GM12878 (cell line): Measurements from ENCODE around the gene SERPINF2. TPM values are rescaled to one million over a fixed set of nuclear protein-coding genes. Genes with fewer than 3 reads are reported as not detected.

ENCODE experiments used
- ATAC-seq: fragments of 200-7000 bp; cut with Tn5 transposase; 3 replicates; pipeline ENCODE4 v1.9.1; 2020; ENCODE audit warnings: mild to moderate bottlenecking, moderate library complexity
- BruUV-seq: library from RNA; stranded (reverse); fragments of 400-500 nt; replicated peaks from 2 replicates; lab custom pipeline; 2021; lab: Mats Ljungman, UMichigan
- CTCF ChIA-PET: fragments of 300-600 bp; sonication (Branson Sonifier 250); formaldehyde crosslinking; extraction: SDS; loops from one replicate; lab custom pipeline; 2021; ENCODE audit warnings: inconsistent platforms; lab: Yijun Ruan, JAX
- POLR2A ChIA-PET: fragments of 350-600 bp; formaldehyde crosslinking; extraction: SDS; loops from one replicate; lab custom pipeline; 2021; ENCODE audit warnings: inconsistent platforms; lab: Charles Lee
- RAD21 ChIA-PET: fragments of 300-600 bp; sonication (Branson Sonifier 250); formaldehyde crosslinking; loops from one replicate; lab custom pipeline; 2023; ENCODE audit warnings: antibody characterized with exemption; ENCODE audit not compliant: unreplicated experiment; lab: Charles Lee
- SMC1A ChIA-PET: fragments of 300-600 bp; sonication (Branson Sonifier 250); formaldehyde crosslinking; loops from one replicate; lab custom pipeline; 2023; ENCODE audit not compliant: unreplicated experiment, uncharacterized antibody; lab: Charles Lee
- DNase-seq: peaks from one replicate; pipeline ENCODE4 v3.0.0-alpha.2; 2011; ENCODE audit warnings: low read depth, low spot score
- FAIRE-seq: peaks from 3 replicates; lab custom pipeline; 2011; peaks lifted over from hg19 to GRCh38; lab: Jason Lieb, UNC
- H2AFZ ChIP-seq: 2 replicates; pipeline ENCODE4 v1.6.0; 2011; ENCODE audit warnings: low read depth, low read length, control low read depth; ENCODE audit not compliant: control insufficient read depth
- H3K27ac ChIP-seq: 2 replicates; pipeline ENCODE4 v1.5.1; 2011; ENCODE audit warnings: control low read depth; ENCODE audit not compliant: control insufficient read depth, insufficient read depth
- H3K27me3 ChIP-seq, 2 experiments: replicated peaks in 1 of 2; 2 replicates each; pipeline versions ENCODE4 v1.6.0 to v1.6.1; 2011; ENCODE audit warnings: low read length in 1 of 2; ENCODE audit not compliant: control insufficient read depth in 2 of 2, insufficient read depth in 2 of 2
- H3K36me3 ChIP-seq, 2 experiments: 2 replicates each; pipeline ENCODE4 v1.5.1; 2011; ENCODE audit warnings: low read length in 1 of 2; ENCODE audit not compliant: control insufficient read depth in 2 of 2, insufficient read depth in 2 of 2
- H3K4me1 ChIP-seq: 2 replicates; pipeline ENCODE4 v1.6.1; 2011; ENCODE audit warnings: mild to moderate bottlenecking, low read length, moderate library complexity, mixed read lengths; ENCODE audit not compliant: control insufficient read depth, insufficient read depth
- H3K4me2 ChIP-seq: 2 replicates; pipeline ENCODE4 v1.6.0; 2011; ENCODE audit warnings: control low read depth; ENCODE audit not compliant: control insufficient read depth, insufficient read depth
- H3K4me3 ChIP-seq: fragments of 200-600 bp; sonication (generic); 2 replicates; pipeline ENCODE4 v1.5.1; 2016
- H3K79me2 ChIP-seq: 2 replicates; pipeline ENCODE4 v1.6.0; 2011; ENCODE audit warnings: low read length; ENCODE audit not compliant: control insufficient read depth, insufficient read depth
- H3K9ac ChIP-seq: 2 replicates; pipeline ENCODE4 v1.8.0; 2011; ENCODE audit warnings: low read length, control low read depth, mixed read lengths; ENCODE audit not compliant: control insufficient read depth, insufficient read depth
- H3K9me3 ChIP-seq: replicated peaks from 3 replicates; pipeline ENCODE4 v1.5.1; 2011; ENCODE audit warnings: mild to moderate bottlenecking, low read length; ENCODE audit not compliant: control insufficient read depth, insufficient read depth
- H4K20me1 ChIP-seq: 2 replicates; pipeline ENCODE4 v1.6.0; 2011; ENCODE audit not compliant: control insufficient read depth, insufficient read depth
- BACH1 ChIP-seq: fragments of 450-650 bp; IDR thresholded peaks from 2 replicates; pipeline ENCODE4 v1.6.1; 2017; ENCODE audit warnings: mild to moderate bottlenecking, borderline replicate concordance
- BMI1 ChIP-seq: fragments of 450-650 bp; IDR thresholded peaks from 2 replicates; pipeline ENCODE4 v1.6.1; 2016; ENCODE audit warnings: mild to moderate bottlenecking, moderate library complexity, borderline replicate concordance
- CHD1 ChIP-seq: IDR thresholded peaks from 2 replicates; pipeline ENCODE4 v1.6.1; 2012; ENCODE audit warnings: low read depth, low read length, improper control_type of control experiment
- CHD4 ChIP-seq: fragments of 200-600 bp; sonication (generic); IDR thresholded peaks from 2 replicates; pipeline ENCODE4 v1.6.1; 2016; ENCODE audit warnings: mild to moderate bottlenecking
- CTCF ChIP-seq, 3 experiments: IDR thresholded peaks in 2 of 3; conservative IDR thresholded peaks in 1 of 3; 2 replicates each; pipeline ENCODE4 v1.5.1; 2011; ENCODE audit warnings: low read depth in 3 of 3, low read length in 3 of 3, mild to moderate bottlenecking in 3 of 3, control low read depth in 2 of 3, moderate library complexity in 2 of 3, inconsistent platforms in 1 of 3, mixed read lengths in 1 of 3; ENCODE audit not compliant: control insufficient read depth in 2 of 3, insufficient read depth in 1 of 3; ENCODE audit errors: extremely low read depth in 1 of 3
- CUX1 ChIP-seq: IDR thresholded peaks from 2 replicates; pipeline ENCODE4 v1.6.1; 2012; ENCODE audit warnings: improper control_type of control experiment, low read depth, low read length; ENCODE audit not compliant: insufficient replicate concordance
- DPF2 ChIP-seq: fragments of 450-650 bp; IDR thresholded peaks from 2 replicates; pipeline ENCODE4 v1.6.1; 2017; ENCODE audit warnings: mild to moderate bottlenecking
- MYB ChIP-seq: fragments of 150-350 bp; IDR thresholded peaks from 2 replicates; pipeline ENCODE4 v1.6.1; 2014; ENCODE audit warnings: mild to moderate bottlenecking, low read depth, low read length, borderline replicate concordance
- RAD51 ChIP-seq: fragments of 450-650 bp; IDR thresholded peaks from 2 replicates; pipeline ENCODE4 v1.6.1; 2016; ENCODE audit warnings: moderate library complexity, mild to moderate bottlenecking, inconsistent platforms
- SKIL ChIP-seq: fragments of 450-650 bp; IDR thresholded peaks from 2 replicates; pipeline ENCODE4 v1.6.1; 2017; ENCODE audit warnings: mild to moderate bottlenecking, low read depth, inconsistent platforms; ENCODE audit not compliant: poor library complexity, severe bottlenecking
- SMC3 ChIP-seq: IDR thresholded peaks from 2 replicates; pipeline ENCODE4 v1.6.1; 2011; ENCODE audit warnings: low read length, improper control_type of control experiment, borderline replicate concordance
- WGBS: methylation state at CpG from one replicate; pipeline ENCODE4 v1.1.6; 2016; ENCODE audit warnings: low lambda C conversion rate; ENCODE audit not compliant: insufficient replicate concordance, insufficient coverage; ENCODE audit errors: missing lambda C conversion rate; 5-methylcytosine and 5-hydroxymethylcytosine counted together
- in situ Hi-C: fragments of 300-500 bp; cut with MboI; formaldehyde crosslinking; loops from 9 replicates; pipeline ENCODE4 v1.14.3; 2018; ENCODE audit warnings: mixed read lengths
- intact Hi-C: fragments of 100-400 bp; cut with micrococcal nuclease; formaldehyde crosslinking; loops from one replicate; pipeline ENCODE4 v1.14.2; 2022; ENCODE audit not compliant: unreplicated experiment
- polyA plus RNA-seq, 11 experiments: library from polyadenylated mRNA; depleted of rRNA in 4 of 11; unstranded in 6 of 11; stranded (reverse) in 5 of 11; fragments of >200 nt; fragmentation: Nextera tagmentation in 4 of 11; fragmentation: Illumina TruSeq in 1 of 11; extraction: Ambion mirVana in 4 of 11; extraction: Trizol in 1 of 11; gene quantifications; 1 replicate in 1 of 11; 2 replicates in 10 of 11; pipeline versions ENCODE4 v1.2.1 to v1.2.3, GENCODE V29; 2011 to 2016; ENCODE audit warnings: inconsistent platforms in 2 of 11, missing spikeins in 2 of 11, low read depth in 1 of 11
- total RNA-seq, 4 experiments: library from RNA; depleted of rRNA in 3 of 4; stranded (reverse); fragments of >200 nt in 3 of 4; fragmentation: Illumina TruSeq in 1 of 4; extraction: Trizol in 1 of 4; gene quantifications; 2 replicates each; pipeline versions ENCODE4 v1.2.1 to v1.2.3, GENCODE V29; 2013 to 2021

Gene SERPINF2
- total and polyA plus RNA-seq, 10 of the 15 experiments (the other 5 are each of a cell fraction or from before 2014, with no cell fraction given), result 0.04 to 0.21 (median 0.12) TPM; not detected in 6

GRCh38 chr17:1766382-1767135 lies 23.9 kb downstream of the SERPINF2 start:
- Histone ChIP-seq H4K20me1 (no peaks in the 10 kb centered on the region), H3K27me3 (no peaks in the 10 kb centered on the region; a peak in 1 of 4 replicates), H3K9ac (no peak overlapping the region), H3K4me3 (no peak overlapping the region), H3K4me1 (peaks cover 24% of the 10 kb centered on the region), H3K79me2 (no peaks in the 10 kb centered on the region), H3K27ac (no peak overlapping the region), H3K4me2 (no peak overlapping the region), H3K36me3 (no peaks in the 10 kb centered on the region), H3K9me3 (no peaks in the 10 kb centered on the region), H2AFZ (no peak overlapping the region)
- WGBS, result 43% methylated on average over 17 of the region's 21 CpGs
- CTCF ChIA-PET, result interaction anchor here (1.4 kb wide), 1 partner anchor 13 kb away, joined by 4 read pairs; no protein-coding TSS in a partner anchor
- POLR2A ChIA-PET, result no interaction called here
- intact Hi-C loops, result no loop called here
- DNase-seq, result no peak
- no peak for ATAC-seq
- BruUV-seq, result no TSS peak
- SMC1A ChIA-PET, result interaction anchor here (0.6 to 0.9 kb wide), 2 partner anchors 13 to 1530 kb away, joined by 3 to 4 read pairs; no protein-coding TSS in a partner anchor
- RAD21 ChIA-PET, result interaction anchor here (0.7 to 1.2 kb wide), 4 partner anchors 30 to 115 kb away, joined by 3 to 4 read pairs (median 4); no protein-coding TSS in a partner anchor
- no peak for FAIRE-seq
- TF ChIP-seq CHD1 (no peak), CUX1 (no peak), BACH1 (no peak), SKIL (no peak), BMI1 (no peak), CTCF (IDR thresholded peaks at IDR 0.05 in 2 of 3, conservative IDR thresholded peaks at IDR 0.05 in 1 of 3; ENCODE audit: control insufficient read depth in 2 of 3, extremely low read depth in 1 of 3, insufficient read depth in 1 of 3, low read depth in 3 of 3, low read length in 3 of 3) (no peak), SMC3 (no peak), RAD51 (no peak), MYB (no peak), DPF2 (no peak), CHD4 (no peak)
- in situ Hi-C loops, result no loop called here
